ENCODE measurements around the gene FSTL5.
"Not testable (repeated sequence)": the region's sequence is repeated elsewhere in the genome, so short reads cannot be mapped to it uniquely, and the experiment has no call there.

The FSTL5 gene

DNA sequence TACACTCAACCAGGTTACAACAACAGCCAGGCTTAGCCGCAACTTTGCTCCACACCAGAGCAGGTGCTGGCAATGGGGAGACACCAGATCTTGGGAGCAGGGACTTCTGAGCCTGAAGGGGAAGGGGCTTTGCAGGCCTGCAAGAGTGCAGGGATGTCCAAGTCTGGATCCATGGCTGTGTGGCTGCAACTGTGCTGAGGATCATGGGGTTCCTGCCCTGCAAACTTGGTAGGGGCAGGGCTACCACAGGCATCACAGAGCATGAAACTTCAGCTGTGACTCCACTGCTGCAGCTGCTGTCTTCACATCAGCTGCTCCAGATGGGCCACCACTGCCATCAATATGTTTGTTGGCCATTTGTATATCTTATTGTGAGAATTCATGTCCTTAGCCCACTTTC is 340.4 kb downstream of the FSTL5 start:
- no peak for DNase-seq

DNA sequence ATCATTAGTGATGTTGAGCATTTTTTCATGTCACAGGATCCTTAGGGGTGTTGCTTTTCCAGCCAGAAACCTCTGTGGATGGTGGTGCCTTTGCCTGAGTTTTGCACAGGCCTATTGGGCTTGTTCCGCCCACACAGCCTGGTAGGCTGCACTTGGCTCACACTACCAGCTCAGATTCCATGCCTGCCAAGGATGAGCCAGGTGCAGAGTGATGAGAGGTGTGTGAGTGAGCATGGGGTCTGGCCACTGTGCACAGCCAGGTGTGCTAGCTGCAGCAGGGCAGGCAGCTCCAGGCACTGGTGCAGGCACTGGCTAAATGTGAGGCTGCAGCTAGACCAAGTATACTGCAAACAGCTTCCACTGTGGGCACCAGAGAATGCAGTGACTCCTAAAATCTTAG is 341.6 kb downstream of the FSTL5 start:
- no peak for DNase-seq

DNA sequence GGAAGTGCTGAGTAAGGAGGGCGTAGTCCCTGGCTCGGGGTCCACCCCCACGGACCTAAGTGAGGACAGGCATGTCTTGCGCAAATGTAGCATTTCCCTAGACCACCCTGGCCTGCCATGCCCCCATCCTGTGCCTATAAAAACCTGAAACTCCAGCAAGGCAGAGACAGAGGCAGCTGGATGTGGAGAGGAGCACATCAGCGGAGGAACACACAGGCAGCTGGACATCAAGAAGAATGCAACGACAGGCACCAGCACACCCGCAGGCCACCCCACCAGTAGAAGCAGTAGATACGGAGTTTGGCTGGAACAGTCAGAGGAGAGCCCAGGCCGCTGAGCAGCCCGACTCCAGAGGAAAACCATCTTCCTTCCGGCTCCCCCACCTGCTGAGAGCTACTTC is 345.9 kb downstream of the FSTL5 start:
- no peak for DNase-seq

DNA sequence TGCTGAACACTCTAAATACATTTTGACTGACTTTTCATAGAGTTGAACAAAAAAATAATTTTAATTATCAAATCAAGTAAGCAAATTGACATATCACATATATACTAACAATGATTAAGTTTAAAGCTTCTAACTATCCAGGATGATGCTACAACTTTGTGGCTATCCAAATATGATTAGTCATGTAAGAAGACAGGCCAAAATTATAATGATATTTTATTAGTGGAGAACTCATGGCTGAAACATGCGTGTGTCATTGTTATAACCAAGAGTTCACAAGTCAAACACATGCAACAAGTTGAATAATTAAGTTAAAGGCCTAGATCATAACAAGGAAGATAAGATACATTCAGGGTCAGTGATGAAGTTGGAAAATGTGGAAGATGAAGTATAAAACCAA is 346.8 kb downstream of the FSTL5 start:
- no peak for DNase-seq

DNA sequence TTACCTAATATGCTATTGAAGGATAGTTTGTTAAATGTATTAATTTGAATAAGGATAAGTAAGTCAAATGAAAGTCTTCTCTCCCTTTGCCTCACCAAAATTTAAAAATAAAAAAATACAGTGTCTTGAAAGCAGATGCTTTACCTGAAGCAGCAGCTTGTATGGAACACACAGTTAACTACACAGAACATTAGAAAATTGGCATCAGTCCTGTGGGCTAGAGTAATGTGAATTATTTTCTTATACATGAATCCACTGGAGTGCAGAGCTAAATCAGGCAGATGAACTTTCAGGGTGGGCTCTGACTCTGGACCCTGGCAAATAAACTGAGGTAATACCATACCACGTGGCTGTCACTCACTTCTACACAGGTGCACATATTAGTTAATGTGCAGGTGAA is 348.0 kb downstream of the FSTL5 start:
- no peak for DNase-seq

DNA sequence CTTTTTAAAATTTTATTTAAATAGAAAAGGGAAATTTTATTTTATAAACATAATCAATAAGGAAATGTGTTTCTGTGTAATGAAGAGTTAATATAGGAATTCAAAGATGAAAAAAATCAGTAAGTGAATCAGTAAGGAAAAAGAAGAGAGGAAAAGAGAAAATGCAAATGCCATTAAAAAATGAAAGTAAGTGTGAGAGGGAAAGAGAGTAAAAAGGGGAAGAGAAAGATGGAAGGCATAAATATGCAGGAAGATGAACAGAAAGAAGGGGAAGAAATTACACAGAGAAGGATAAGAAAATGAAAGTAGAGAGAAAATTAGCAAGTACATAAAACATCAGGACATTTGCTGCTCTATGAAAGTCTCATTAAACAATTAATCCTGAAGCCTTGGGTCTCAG is 349.9 kb downstream of the FSTL5 start:
- no peak for DNase-seq

DNA sequence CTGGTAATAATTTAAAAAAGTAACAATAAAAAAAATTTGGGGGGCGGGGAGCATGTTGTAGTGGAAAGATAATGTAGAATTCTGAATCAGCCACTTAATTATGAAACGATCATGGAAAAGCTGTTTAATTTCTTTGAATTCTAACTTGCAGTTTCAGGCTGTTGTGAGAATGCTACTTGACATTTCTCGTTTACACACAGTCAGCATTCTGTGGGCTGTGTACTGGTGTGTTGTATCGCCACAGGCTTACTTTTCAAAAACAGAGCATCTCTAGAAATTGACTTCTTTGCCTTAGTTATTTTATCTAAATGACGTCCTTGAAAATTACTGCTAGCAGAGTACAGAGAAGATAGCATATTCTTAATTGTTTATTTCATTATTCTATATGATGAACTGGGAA is 350.4 kb downstream of the FSTL5 start:
- DNase-seq, result no peak

DNA sequence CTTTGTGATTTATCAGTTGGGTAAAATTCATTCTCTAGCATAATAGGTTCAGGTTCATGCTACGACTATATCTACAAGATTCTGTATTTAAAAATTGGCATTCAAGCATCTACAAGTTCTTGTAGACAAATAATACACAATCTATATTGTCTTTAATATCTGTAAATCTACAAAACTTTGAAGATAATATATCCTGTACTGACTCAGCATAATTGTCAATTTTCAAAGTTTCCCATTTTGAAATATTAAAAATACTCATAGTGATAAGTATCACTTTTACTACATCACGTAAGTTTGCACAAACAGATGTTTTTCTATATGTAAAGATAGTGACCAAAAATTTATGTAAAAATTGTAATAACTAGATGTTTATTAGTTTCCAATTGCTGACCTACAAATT is 360.6 kb downstream of the FSTL5 start:
- no peak for DNase-seq

DNA sequence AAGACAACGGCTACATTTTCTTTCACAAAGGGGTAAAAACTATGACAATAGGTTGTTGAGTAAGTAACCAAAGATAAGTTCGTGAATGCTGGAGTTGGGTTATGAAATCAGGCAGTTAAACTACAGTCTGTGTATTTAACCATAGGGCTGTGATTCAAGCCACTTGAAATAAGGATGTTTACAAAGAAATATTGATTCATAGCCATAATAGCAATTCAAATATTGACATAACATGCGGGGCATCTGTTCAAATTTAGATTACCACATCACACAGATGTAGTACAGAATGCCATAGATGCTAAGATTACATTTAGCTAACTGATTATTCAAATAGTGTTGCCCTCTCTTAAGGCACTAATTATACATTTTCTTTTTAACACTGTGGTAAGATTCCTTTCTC is 364.1 kb downstream of the FSTL5 start:
- DNase-seq, result no peak

DNA sequence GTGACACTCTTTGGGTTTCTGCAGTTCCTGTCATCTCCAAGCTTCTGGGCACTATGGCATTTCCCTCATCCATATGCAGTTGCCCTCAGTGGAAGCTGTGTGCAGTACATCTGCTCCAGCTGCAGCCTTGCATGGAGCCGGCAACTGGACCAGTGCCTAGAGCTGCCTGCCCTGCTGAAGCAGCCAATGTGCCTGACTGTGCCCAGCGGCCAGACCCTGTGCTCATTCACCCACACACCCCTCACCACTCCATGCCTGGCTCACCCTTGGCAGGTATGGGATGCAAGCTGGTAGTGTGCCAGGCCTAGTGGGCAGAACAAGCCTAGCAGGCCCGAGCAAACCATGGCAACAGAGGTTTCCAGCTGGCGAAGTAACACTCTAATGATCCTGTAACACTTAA is 370.8 kb downstream of the FSTL5 start:
- no peak for DNase-seq

DNA sequence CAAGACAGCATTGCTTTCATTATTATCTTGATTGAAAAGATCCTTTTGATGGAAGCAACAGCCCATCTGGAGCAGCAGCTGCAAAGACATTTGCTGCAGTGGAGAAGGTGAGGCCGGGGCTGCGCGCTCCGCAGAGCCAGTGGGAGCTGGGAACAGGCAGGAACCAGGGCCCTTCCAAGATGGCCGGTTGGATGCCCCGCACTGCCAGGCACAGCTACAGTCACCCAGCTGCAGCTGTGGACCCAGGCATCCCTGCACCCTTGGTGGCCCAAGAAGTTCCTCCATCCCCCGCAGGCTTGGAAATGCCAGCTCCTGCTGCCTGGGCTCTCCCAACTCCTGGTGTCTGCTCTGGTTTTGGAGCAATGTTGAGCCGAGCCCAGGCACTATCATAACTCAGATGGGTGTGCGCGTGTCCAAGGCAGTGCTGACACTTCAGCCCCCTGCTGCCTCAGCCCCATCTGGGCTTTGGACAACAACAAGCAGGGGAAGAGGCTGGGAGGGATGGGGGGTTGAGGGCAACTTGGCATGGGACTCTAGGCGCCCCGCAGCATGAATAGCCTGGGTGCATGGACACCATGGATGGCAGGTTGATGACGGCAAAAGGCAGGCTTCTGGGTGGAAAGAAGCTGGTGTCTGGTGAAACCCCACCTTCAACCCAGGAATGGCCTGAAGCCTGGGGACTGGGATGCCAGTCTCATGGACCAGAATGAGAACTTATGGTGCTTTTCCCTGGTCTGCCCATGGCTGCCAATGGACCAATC is 371.8 kb downstream of the FSTL5 start:
- no peak for DNase-seq

DNA sequence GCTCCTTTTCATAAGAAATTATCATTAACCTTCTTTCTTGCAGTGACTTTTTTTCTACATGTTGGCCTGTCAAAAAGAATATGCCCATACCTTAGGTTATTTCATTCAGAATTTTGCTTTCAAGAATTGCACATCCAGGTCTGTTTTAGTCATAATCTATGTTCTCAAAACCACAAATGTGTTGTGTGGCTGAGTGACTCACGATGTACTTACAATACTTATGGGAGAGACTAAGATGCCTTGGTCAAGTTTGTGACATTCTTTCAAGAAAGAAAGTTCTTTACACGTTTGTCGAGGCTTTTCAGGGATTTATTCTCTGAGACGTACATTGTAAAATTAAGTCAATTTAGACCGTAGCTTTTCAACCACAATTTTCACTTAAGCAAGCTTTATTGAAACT is 396.7 kb downstream of the FSTL5 start:
- DNase-seq, result no peak

DNA sequence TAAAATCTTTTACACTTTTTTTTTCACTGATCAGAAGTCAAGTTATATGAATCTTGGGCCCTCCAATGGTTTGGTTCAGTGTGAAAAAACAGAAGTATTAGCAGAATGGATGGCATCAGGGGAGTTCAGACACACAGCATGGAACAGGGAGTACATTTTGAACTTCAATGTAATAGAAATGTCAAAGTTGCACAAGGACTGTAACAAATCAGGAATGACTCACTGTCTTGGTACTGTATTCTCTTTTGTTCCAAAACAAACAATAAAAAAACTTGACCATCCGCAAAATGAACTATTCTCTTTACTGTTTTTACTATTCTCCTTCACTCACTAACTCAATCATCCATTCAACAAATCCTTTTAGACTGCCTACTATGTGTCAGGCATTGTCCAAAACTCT is 401.0 kb downstream of the FSTL5 start:
- no peak for DNase-seq

DNA sequence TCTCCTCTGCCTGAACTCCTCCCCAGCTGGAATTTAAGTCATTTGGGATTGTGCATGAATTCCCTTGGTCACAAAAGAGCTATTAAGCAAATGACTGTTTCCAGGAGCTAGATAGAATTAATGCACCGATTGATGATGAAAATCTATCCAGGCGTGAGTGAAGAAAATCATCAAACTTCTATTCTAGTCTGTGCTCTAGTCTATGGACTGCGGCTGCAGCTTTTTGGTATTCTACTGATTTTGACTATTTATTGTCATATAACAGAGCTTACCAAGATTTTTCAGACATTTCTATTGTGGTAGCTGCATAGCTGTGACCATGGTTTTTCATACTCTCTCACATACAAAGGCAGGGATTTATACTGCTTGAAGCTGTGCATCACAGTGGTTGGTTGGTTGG is 403.8 kb downstream of the FSTL5 start:
- DNase-seq, result no peak

DNA sequence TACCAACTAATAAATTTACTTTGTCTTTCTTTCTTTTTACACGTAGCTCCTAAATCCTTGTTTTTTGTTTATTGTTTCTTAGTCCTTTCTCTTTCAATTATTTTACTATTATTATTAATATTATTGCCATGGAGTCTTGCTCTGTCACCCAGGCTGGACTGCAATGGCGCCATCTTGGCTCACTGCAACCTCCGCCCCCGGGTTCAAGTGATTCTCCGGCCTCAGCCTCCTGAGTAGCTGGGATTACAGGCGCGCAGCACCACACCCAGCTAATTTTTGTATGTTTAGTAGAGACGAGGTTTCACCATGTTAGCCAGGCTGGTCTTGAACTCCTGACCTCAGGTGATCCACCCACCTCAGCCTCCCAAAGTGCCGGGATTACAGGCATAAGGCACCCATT is 405.4 kb downstream of the FSTL5 start:
- DNase-seq, result not testable (repeated sequence)

DNA sequence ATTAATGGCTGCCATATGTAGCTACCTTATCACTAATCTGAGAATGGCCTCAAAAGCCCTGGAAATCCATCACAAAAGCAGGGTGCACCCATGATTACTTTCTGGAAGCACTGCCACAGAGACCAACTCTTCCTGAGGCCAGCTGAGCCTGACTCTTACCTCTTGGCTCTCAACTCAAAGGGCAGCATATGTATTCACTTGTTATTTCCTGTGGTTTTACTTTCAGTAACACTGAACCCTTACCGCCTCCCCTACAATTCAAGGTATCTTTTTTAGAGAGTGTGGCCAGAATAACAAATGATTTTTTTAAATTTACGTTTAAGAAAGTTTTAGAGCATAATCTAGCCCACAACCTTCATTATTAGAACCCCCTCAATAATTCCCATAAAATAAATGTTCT is 434.9 kb downstream of the FSTL5 start:
- no peak for DNase-seq

DNA sequence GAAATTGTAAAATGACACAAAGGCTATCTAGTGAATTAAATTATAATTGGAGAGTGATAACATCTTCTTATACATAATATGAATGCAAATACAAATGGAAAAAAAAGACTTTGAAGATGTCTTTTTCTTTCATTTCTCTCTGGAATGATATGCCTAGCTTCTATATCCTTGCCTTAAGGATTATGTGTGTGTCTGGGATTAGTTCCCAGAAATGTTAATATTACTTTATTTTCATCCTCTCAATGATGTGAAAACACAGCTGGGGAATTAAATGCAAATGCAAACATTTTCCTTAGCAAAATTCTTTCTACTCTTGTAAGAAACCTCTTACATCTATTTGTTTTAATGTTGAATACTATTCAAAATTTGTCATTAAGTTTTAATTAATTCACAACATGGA is 441.9 kb downstream of the FSTL5 start:
- DNase-seq, result no peak

DNA sequence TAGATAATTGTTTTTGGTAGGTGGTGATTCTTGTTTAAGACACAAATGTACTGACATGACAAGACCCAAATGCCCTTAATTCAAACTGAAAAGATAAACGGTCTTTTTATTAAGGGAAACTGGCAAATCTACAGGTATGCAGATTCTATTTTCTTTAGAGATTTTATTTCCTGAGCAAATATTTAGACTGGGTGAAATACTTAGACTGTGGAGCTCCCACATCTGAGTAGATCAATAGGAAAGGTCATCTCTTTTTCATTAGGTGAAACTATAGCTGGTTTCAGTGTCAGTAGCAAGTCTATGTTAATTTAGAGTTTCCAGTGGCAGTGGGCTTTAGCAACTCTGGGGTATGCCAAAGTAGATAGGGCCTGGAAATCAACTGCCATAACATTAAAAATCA is 446.7 kb downstream of the FSTL5 start:
- no peak for DNase-seq

DNA sequence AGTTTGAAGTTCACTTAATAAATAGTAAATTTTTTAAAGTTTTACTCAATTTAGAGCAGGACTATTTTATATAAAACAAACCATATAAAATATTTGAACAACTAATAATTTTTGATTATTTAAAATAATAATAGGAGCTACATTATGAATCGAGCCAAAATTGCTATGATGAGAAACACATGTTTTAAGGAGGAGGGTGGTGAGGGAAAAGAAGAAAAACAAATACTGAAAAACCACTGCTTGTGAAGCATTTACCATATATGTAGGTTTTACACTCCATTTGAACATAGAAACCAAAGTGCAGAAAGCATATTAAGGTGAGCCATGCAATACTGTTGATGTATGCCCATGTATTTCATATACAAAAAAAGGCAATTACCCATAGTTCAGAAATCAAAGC is 448.9 kb downstream of the FSTL5 start:
- DNase-seq, result no peak

DNA sequence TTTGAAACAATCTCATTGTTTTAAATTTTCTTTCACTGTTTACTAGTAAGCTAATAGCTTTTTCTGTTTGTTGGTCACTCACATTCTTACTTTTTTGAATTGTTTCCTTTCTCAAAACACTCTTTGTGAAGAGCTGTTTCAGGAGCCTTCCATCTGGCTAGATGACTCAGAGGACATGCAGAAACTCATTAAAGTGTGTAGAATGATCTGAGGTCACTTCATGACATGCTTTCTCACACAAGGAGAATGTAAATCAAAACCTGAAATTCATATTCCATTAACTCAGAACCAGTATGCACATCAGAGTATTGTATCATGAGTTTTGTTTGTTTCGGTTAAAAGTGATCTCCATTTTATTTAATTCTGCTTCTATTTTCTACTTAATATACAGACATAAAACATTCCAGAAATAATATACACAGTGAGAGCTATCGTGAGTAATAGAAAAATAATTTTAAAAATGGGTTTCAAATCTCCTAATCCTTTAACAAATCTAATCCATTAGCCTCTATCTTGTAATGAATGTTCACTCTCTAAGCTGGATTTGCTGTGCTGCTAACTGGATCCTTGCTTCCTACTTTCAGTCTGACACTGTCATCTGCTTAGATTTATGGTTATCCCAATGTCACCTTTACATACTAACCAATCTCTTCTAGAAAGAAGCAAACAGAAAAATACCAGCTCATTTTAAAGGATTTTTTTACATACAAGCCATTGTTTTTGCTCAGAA is 449.6 kb downstream of the FSTL5 start:
- no peak for DNase-seq

DNA sequence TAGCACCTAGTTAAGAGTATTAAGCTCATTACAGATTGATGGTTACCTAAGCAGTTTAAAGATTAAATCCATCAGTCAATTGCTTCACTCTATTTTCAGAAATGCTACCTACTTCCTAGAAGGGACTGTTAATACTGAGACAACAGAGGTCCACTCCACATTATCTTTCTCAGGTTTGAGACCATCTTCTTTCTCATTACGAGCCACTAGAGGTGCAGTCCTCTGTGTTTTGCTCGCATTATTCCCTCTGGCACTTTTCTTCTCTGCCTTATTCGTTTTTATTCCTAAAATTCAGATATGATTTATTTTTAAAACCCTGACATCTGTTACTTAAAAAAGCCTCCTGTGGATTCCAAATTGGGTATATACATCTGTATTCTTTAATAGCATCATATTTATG is 459.1 kb downstream of the FSTL5 start:
- DNase-seq, result no peak

DNA sequence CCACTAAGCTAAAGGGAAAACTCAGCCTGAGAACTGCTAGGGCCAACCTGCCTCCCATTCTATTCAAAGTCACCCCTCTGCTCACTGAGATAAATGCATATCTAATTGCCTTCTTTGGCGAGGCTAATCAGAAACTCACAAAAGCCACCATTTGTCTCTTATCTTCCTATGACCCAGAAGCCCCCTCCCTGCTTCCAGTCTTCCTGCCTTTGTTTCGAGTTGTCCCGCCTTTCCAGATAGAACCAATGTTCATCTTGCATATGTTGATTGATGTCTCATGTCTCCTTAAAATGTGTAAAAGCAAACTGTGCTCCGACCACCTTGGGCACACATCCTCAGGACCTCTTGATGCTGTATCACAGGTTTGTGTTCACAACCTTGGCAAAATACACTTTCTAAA is 459.8 kb downstream of the FSTL5 start:
- DNase-seq, result no peak

DNA sequence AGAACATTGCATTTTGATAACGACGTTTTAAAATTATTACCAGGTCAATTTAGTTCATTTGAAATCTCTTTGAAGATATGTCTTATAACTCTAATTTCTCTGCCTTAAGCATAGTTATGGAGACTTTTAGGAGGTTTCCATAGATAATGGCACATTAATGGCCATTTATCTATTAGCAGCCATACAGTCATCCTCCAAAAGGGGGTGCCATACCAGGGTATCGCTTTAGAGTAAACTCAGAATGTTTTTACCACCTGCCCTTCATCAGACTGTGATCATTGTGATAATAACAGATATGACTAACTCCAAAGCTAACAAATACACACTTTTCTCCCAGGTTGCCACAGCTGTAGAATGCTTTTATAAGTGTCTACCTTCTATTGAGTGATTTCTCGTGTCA is 461.5 kb downstream of the FSTL5 start:
- DNase-seq, result no peak

DNA sequence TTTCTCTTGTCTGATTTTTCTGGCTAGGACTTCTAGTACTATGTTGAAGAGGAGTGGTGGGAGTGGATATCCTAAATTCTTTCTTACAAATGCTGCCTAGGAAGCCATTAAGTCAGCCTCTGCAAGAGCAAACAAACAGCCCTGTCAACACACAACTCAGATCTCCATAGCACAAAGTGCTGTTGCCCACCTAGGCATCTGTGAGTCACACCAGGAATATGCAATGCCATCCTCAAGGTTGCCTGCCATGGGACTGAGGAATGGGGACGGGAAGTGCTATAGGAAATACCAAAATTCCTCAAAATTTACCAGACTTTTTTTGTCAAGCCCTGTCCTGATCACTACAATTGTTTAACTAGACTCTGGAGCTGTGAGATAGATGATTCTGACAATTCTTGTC is 466.9 kb downstream of the FSTL5 start:
- DNase-seq, result no peak

DNA sequence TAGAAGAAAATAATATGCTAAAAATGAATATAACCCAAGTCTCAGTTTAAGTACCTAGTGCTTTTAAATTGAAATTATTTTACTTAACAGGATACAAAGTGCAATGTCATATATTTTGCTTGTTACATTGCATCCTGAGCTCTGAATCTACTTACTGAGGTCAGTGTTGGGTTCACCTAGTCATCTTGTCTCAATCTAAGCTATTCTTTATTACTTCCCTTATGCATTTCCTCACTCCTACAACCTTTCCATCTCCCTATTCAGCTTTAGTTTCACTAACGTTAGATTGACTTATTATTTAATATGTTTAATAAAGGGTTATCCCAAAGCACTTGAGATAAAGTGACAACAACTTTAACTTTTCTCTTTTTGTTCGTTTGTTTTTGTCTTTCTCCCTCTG is 483.7 kb downstream of the FSTL5 start:
- DNase-seq, result no peak
